Endothelial cell of hepatic sinusoid (primary cell): ENCODE data around the gene UGT3A1.
"Not testable (repeated sequence)": the region's sequence is repeated elsewhere in the genome, so short reads cannot be mapped to it uniquely, and the experiment has no call there.

Experiments used
- in situ Hi-C: cut with HindIII; loops from 2 replicates; pipeline ENCODE4 v1.10.0; 2017; ENCODE audit warnings: low sequenced_read_pairs

The UGT3A1 gene

DNA sequence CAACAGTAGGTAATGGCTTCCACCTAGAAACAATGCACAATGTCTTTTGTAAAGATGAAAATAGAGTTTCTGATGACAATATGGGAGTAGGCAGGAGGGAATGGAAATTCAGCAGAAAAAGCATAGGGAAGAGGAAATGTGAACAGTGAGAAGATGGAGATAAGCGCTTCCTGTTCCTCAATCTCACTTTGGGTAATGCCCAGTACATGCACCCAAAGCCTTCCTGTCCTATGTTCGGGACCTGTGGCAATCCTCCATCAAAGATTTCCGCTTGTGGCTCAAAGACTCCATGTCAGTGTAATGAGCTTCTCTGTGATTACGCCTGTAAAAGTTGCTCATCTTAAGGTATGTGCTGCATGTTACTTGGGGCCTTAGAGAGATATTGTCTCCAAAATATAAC is 2.7 kb downstream of the UGT3A1 start:
- in situ Hi-C loops = no loop called here

GRCh38 chr5:35987776-35988175 is 3.4 kb downstream of the UGT3A1 start:
- in situ Hi-C loops = no loop called here

DNA sequence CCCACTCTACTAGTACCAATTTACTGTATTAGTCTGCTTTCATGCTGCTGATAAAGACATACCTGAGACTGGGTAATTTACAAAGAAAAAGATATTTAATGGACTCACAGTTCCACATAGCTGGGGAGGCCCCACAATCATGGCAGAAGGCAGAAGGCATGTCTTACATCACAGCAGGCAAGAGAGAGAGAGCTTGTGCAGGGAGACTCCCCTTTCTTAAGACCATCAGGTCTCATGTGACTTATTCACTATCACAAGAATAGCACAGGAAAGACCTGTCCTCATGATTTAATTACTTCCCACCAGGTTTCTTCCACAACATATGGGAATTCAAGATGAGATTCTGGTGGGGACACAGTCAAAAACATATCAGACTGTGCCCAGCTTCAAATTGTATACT is 11.5 kb downstream of the UGT3A1 start:
- in situ Hi-C loops = no loop called here

GRCh38 chr5:35976859-35977258 is 14.3 kb downstream of the UGT3A1 start:
- in situ Hi-C loops = not testable (repeated sequence)

GRCh38 chr5:35974570-35974969 is 16.6 kb downstream of the UGT3A1 start:
- in situ Hi-C loops = no loop called here

DNA sequence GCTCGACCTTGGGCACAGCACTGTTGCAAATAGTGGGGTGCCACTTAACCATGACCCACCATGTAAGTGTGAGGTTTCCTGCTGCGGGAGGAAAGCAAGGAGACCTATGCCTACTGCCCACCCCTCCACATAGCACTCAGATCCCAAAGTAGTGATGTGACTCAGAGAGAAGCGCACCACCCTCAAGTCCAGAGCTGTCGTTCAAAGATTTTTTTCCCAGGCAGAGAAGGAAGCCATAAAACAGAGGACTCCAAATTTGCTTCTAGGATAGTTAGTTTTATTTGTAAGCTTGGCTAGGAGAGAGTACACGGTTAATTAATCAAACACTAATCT is 19.3 kb downstream of the UGT3A1 start:
- in situ Hi-C loops = no loop called here

- in situ Hi-C loops = no loop called here
These were observed 19.9 kb downstream of the UGT3A1 start for GRCh38 chr5:35971186-35971877.

GRCh38 chr5:35963381-35963843 is 27.8 kb downstream of the UGT3A1 start:
- in situ Hi-C loops = no loop called here

DNA sequence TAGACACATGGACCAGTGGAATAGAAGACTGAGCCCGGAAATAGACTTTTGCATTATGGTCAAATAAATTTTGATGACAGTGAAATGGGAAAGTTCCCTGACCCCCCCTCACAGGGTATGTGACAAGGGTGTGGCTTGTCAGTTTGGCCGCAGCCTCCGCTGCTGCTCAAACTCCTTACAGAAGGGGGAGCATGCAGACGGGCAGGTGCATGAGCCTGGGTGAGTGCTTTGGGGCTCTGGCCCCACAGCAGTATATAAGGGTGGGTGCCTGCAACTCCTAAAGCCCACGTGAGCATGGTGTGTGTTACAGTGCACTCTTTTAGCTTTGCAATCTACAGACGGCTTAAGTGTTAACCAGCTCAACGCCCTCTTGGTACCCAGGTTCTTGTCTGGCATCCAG is 30.9 kb downstream of the UGT3A1 start:
- in situ Hi-C loops = no loop called here

DNA sequence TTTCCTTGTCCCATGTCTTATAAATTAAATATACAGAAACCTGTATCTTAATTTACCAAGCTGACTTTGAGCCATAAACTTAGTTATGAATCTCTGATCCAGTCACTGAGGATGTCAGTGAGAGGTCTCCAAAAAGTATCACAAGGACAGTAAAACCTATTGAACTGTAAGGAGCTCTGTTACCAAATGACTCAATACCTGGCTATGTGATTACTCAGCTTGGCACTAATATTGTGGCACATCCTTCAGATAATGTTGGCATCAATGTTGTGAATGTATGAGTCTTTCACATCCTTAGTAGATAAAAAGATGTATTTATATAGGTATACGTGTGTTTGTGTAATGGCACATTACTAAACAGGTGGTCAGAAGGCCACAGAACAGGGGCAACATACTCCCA is 34.8 kb downstream of the UGT3A1 start:
- in situ Hi-C loops = no loop called here

GRCh38 chr5:35954175-35954574 is 37.0 kb downstream of the UGT3A1 start:
- in situ Hi-C loops = no loop called here

- in situ Hi-C loops = loop anchor here (25.0 kb wide), 1 partner anchor 310 kb away; no protein-coding TSS in a partner anchor
These were observed 44.1 kb downstream of the UGT3A1 start for GRCh38 chr5:35947085-35947484.

- in situ Hi-C loops = loop anchor here (25.0 kb wide), 1 partner anchor 302 kb away; no protein-coding TSS in a partner anchor
These were observed 51.6 kb downstream of the UGT3A1 start for GRCh38 chr5:35939639-35940038.

- in situ Hi-C loops = loop anchor here (25.0 kb wide), 1 partner anchor 301 kb away; no protein-coding TSS in a partner anchor
These were observed 52.5 kb downstream of the UGT3A1 start, which contains the start of gene CAPSL for GRCh38 chr5:35938568-35939227. CAPSL (minus strand) TSS chr5:35938622; CDS start chr5:35921120, 17,502 bp downstream.

DNA sequence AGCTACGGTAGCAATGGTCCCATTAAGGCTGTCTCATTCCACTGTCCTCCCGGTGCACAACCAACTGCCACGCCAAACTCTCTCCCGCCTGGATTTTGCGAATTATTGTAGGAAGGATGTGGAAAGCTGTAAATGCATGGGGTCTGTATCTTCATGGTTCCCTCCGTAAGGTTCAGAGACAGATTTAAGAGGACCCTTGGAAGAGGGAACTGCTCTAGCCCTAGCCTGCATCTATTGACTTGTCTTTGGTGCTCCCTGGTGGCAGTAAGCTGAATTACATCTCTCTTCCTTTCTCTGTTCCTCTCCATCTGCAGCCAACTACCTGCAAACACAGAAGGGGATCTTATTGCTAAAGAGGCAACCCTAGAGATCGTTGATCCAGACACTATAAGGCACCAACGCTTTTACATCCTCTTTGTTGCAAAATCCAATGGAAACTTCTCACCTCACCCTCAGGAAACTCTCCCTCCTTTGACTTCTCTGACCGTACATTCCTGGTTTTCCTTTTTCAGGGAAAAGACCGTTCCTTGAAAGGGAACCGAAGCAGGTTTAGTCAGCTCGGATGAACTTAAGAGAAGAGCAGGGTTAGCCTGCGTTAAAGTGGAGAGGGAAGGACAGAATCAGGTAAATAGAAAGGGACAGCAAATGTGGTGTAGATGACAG is 64.7 kb downstream of the UGT3A1 start:
- in situ Hi-C loops = loop anchor here (25.0 kb wide), 1 partner anchor 289 kb away; no protein-coding TSS in a partner anchor

DNA sequence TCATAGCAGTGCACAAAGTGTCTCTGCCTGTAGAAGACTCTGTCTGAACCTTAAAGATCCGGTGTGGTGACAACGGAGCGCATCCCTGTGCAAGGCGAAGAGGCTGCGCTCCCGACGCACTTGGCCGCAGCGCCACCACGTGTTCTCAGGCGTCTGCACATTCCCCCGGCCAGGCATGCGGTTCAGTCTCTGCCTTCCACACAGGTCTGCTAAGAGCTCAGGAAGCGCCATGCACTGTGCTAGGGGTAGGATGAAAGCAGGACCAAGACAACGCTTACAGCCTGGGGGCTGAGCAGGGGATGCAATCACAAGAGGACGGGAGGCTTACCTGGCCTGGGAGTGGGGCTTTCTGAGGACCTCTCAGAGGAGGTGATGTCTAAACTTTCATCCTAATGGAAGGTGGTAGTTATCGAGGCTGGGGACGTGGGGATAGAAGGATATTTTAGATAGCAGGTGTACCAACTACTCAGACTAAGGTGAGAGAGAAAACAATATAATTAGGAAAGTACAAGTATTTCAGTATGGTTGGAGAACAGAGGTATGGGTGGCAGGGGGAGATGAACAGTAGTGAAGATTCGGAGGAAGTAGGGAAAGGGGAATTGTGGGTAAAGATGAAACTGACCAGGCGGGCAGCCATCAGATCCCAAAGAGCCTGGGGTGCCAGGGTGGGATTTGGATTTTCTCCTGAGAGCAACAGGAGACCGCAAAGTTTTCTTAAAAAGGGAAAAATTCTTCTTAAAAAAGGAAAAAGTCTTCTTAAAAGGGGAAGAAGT is 66.1 kb downstream of the UGT3A1 start:
- in situ Hi-C loops = loop anchor here (25.0 kb wide), 1 partner anchor 288 kb away; no protein-coding TSS in a partner anchor

DNA sequence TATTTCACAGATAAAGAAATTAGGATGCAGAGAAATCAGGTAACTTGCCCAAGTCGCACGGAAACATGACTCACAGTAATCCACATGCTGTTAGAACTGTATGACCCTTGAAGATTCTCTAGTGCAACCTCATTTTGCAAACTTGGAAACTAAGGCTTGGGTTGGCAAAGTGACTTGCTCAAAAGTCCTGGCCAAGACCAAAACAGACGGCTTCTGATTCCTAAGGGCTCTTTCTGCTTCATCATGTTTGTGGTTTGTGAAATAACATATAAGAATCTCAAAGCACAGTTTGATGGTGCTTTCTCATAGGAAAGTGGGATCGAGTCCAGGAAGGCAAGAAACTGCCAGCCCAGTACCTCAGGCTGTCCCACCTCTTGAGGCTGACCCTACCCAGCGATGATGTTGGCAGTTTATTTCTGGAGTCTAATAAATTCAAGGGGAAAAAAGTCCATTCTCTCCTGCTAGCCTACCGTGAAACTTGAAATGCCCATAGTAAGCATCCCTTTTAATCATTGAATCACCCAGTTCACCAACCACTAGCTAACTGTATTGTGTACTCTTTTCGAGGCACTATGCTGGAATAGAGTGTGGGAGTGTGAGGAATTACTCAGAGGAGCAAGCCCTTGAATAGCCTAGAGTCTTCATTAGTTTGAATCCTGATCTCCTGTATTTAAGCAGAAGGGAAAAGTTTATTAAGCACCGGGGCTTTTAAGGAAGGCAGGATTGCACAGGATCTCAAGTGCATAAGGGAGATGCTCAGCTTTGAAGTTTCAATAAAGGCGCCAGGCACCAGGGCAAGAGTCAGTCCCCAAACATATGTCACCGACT is 66.9 kb downstream of the UGT3A1 start:
- in situ Hi-C loops = no loop called here

DNA sequence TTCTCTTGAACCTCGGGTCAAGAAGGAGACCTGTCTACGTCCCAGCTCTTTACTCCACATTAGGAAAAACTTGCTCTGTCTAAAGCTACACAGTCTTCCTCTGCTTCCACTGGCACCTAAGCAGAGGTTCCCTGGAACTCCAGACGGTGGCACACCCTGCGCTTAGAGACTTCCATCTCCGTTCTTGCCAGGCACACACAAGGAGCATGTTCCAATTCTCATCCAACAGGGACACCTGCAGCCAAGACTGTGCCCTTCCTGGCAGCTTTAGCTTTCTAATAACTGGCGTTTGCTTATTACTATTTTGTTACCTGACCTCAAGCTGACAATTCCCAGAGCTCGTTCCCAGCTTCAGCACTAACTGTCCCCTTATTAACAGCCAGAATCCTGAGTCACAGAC is 68.7 kb downstream of the UGT3A1 start:
- in situ Hi-C loops = no loop called here

- in situ Hi-C loops = no loop called here
These were observed 69.3 kb downstream of the UGT3A1 start for GRCh38 chr5:35921930-35922329.

DNA sequence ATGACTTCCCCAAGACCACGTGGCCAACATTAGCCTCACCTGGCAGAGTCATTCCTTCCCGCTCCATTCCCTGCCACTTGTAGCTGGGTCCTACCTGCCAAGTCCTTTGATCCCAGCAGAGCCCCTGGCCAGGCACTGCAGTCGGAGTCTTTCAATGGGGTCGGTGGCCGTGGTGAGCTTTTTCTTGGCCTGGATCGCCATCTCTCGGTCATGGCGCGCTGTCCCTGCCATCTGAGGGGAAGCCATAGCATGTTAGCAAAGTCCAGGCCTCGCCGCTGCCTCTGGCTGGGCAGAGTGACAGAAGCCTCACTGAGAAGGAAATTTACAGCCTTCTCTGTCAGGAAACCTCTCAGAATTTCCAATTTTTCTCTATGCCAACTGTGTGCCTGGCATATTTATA is 70.3 kb downstream of the UGT3A1 start:
- in situ Hi-C loops = no loop called here
